ENCODE measurements around the gene TGFBR1. TPM values are rescaled to one million over a fixed set of nuclear protein-coding genes. Genes with fewer than 3 reads are reported as not detected.
A peak's percentile ranks its signal among the peaks of the same experiment; 100 is the strongest.

Gene TGFBR1
- total and polyA plus RNA-seq, 8 donors = 34.6 to 74.1 (median 41.3) TPM

- H3K27me3 ChIP-seq = no peaks in the 10 kb centered on the region
- no peaks in the 10 kb centered on the region for H3K9me3 ChIP-seq
- ATAC-seq (no peak), DNase-seq (no peak)
- no peak overlapping the region for H3K4me3 ChIP-seq
- no peak for TF ChIP-seq CTCF (IDR thresholded peaks at IDR 0.05)
- no peaks in the 10 kb centered on the region for H3K36me3 ChIP-seq
- intact Hi-C loops (cut with DNase I) = no loop called here
- H3K4me1 ChIP-seq = peaks cover 0 to 16% of the 10 kb centered on the region in 2 donors
- peak overlapping the region in 1 of 2 donors; percentile 25 for H3K27ac ChIP-seq
Observed at GRCh38 chr9:99083051-99083450, 21.9 kb upstream of the TGFBR1 start.

GRCh38 chr9:99085949-99086948 lies 18.7 kb upstream of the TGFBR1 start:
- Histone ChIP-seq H3K9me3 (peaks cover 0 to 5% of the 10 kb centered on the region in 2 donors), H3K36me3 (no peaks in the 10 kb centered on the region), H3K4me3 (no peak overlapping the region), H3K27me3 (no peaks in the 10 kb centered on the region), H3K4me1 (peaks cover 0 to 16% of the 10 kb centered on the region in 2 donors), H3K27ac (peak overlapping the region; percentile 41 to 54)
- DNase-seq (peak in 1 of 4 donors; percentile 50), ATAC-seq (peak; percentile 83)
- no peak for TF ChIP-seq CTCF (IDR thresholded peaks at IDR 0.05)
- intact Hi-C loops (cut with DNase I) = no loop called here

GRCh38 chr9:99087462-99087861 lies 17.5 kb upstream of the TGFBR1 start:
- Histone ChIP-seq H3K27ac (no peak overlapping the region), H3K4me3 (no peak overlapping the region), H3K36me3 (no peaks in the 10 kb centered on the region), H3K27me3 (no peaks in the 10 kb centered on the region), H3K4me1 (peaks cover 0 to 16% of the 10 kb centered on the region in 2 donors), H3K9me3 (peaks cover 0 to 5% of the 10 kb centered on the region in 2 donors)
- intact Hi-C loops (cut with DNase I) = no loop called here
- TF ChIP-seq CTCF (IDR thresholded peaks at IDR 0.05) = no peak
- DNase-seq (no peak), ATAC-seq (no peak)

GRCh38 chr9:99090336-99091130 lies 14.4 kb upstream of the TGFBR1 start:
- no peak for TF ChIP-seq CTCF (IDR thresholded peaks at IDR 0.05)
- Histone ChIP-seq H3K4me1 (peaks cover 0 to 18% of the 10 kb centered on the region in 2 donors), H3K36me3 (no peaks in the 10 kb centered on the region), H3K27ac (no peak overlapping the region), H3K27me3 (no peaks in the 10 kb centered on the region), H3K4me3 (no peak overlapping the region), H3K9me3 (peaks cover 0 to 5% of the 10 kb centered on the region in 2 donors)
- ATAC-seq (no peak), DNase-seq (no peak)
- intact Hi-C loops (cut with DNase I) = no loop called here
